ENCODE data around the gene NPTX1. TPM values are rescaled to one million over a fixed set of nuclear protein-coding genes. Genes with fewer than 3 reads are reported as not detected.

The NPTX1 gene
- total and polyA plus RNA-seq, 9 of the 15 experiments (the other 6 are each of a cell fraction or from before 2014, with no cell fraction given) = 0.04 TPM; not detected in 8

- peak overlapping the region; percentile 71 for H3K4me2 ChIP-seq (ENCODE audit: insufficient read depth, low read length)
- FAIRE-seq (no peak), ATAC-seq (peak; percentile 9; the same call in 1 of the 3 replicates), DNase-seq (ENCODE audit: extremely low read depth in 1 of 4, low spot score in 3 of 4) (peak; percentile 71 to 74 (median 73))
- WGBS (ENCODE audit: insufficient coverage, low coverage, missing lambda C conversion rate) = 18% methylated on average over 17 of the region's 21 CpGs
- no peaks in the 10 kb centered on the region for H3K9me3 ChIP-seq (replicated peaks; ENCODE audit: control insufficient read depth, insufficient read depth, low read depth, low read length)
- H4K20me1 ChIP-seq (replicated peaks; ENCODE audit: control insufficient read depth, insufficient read depth, low read length) = peaks cover 3% of the 10 kb centered on the region; the same call in 1 of the 2 replicates
- H3K4me3 ChIP-seq = no peak overlapping the region
- H3K27ac ChIP-seq (ENCODE audit: extremely low read depth, low read depth, low read length) = no peak overlapping the region
- no TSS peak for BruUV-seq (replicated peaks)
- H3K9me1 ChIP-seq (ENCODE audit: control insufficient read depth, insufficient read depth, low read length) = no peaks in the 10 kb centered on the region
- CTCF ChIA-PET (ENCODE audit: low intra/inter-chr PET ratio) = no interaction called here
- H3K27me3 ChIP-seq (ENCODE audit: control insufficient read depth in 2 of 2, insufficient read depth in 2 of 2, low read length in 2 of 2) = peaks cover 12 to 32% of the 10 kb centered on the region in 2 experiments; a peak in 4 of 5 replicates
- in situ Hi-C loops (cut with MboI) = no loop called here
- H3K79me2 ChIP-seq (ENCODE audit: control insufficient read depth, insufficient read depth, low read length) = peaks cover 3% of the 10 kb centered on the region; the same call in 2 of the 3 replicates
- POLR2A ChIA-PET = interaction anchor here (0.6 kb wide), 2 partner anchors 38 to 778 kb away, joined by 3 read pairs; no protein-coding TSS in a partner anchor
- H2AFZ ChIP-seq (ENCODE audit: low read depth, low read length) = peak overlapping the region; percentile 58
- intact Hi-C loops (cut with micrococcal nuclease) = no loop called here
- H3K36me3 ChIP-seq (ENCODE audit: control insufficient read depth, insufficient read depth, low read length) = no peaks in the 10 kb centered on the region
- peak overlapping the region in 1 of 2 experiments; percentile 82; a peak in 2 of 4 replicates for H3K9ac ChIP-seq (ENCODE audit: insufficient read depth in 1 of 2, low read depth in 2 of 2, low read length in 2 of 2)
- peaks cover 36 to 54% of the 10 kb centered on the region in 2 experiments for H3K4me1 ChIP-seq (replicated peaks in 1 of 2; ENCODE audit: control insufficient read depth in 2 of 2, insufficient read depth in 2 of 2, low read length in 2 of 2)
- TF ChIP-seq VEZF1 (CRISPR knock-in tag; IDR thresholded peaks at IDR 0.05) (peak; percentile 55), JUNB (CRISPR knock-in tag; conservative IDR thresholded peaks at IDR 0.05) (no peak), REST (IDR thresholded peaks at IDR 0.05; ENCODE audit: borderline replicate concordance) (0 out of 2 replicates have a peak, but pooled peaks have one; percentile 3), REST (CRISPR knock-in tag; IDR thresholded peaks at IDR 0.05; ENCODE audit: low read depth) (no peak), ZNF584 (CRISPR knock-in tag; IDR thresholded peaks at IDR 0.05; ENCODE audit: low read depth) (0 out of 2 replicates have a peak, but pooled peaks have one; percentile 63), ZFPM2 (CRISPR knock-in tag; IDR thresholded peaks at IDR 0.05) (no peak), HDAC2 (IDR thresholded peaks at IDR 0.05) (peak; percentile 63; the same call in 1 of the 2 replicates), SMARCE1 (IDR thresholded peaks at IDR 0.05) (peak; percentile 40; the same call in 1 of the 2 replicates)
- TF ChIP-seq, protein P1, sequence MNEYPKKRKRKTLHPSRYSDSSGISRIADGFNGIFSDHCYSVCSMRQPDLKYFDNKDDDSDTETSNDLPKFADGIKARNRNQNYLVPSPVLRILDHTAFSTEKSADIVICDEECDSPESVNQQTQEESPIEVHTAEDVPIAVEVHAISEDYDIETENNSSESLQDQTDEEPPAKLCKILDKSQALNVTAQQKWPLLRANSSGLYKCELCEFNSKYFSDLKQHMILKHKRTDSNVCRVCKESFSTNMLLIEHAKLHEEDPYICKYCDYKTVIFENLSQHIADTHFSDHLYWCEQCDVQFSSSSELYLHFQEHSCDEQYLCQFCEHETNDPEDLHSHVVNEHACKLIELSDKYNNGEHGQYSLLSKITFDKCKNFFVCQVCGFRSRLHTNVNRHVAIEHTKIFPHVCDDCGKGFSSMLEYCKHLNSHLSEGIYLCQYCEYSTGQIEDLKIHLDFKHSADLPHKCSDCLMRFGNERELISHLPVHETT (CRISPR knock-in tag; conservative IDR thresholded peaks at IDR 0.05 in 1 of 2, IDR thresholded peaks at IDR 0.05 in 1 of 2) = peak in 1 of 2 experiments; percentile 30; a peak in 1 of 4 replicates
These were observed 19.8 kb downstream of the NPTX1 start for GRCh38 chr17:80456465-80457235.
